Memory B cell (primary cell): ENCODE results near the gene OR5T3.
"Not testable (repeated sequence)": the region's sequence is repeated elsewhere in the genome, so short reads cannot be mapped to it uniquely, and the experiment has no call there.

Source experiments
- ATAC-seq: fragments of 150-1000 bp; cut with Tn5 transposase; 2 replicates; pipeline ENCODE4 v1.10.0; 2021; ENCODE audit warnings: low read depth, mild to moderate bottlenecking, moderate library complexity
- DNase-seq, 2 donors: peaks; one replicate each; pipeline ENCODE4 v3.0.0; 2022; ENCODE audit warnings: low spot score in 2 of 2
- H3K27ac Mint-ChIP-seq: one replicate; pipeline ENCODE4 v1.8.0; 2022; ENCODE audit warnings: mild to moderate bottlenecking, moderate library complexity, mixed read lengths
- H3K27me3 Mint-ChIP-seq: one replicate; pipeline ENCODE4 v1.8.0; 2022; ENCODE audit warnings: mixed read lengths
- H3K36me3 Mint-ChIP-seq: one replicate; pipeline ENCODE4 v1.8.0; 2022; ENCODE audit warnings: mild to moderate bottlenecking, mixed read lengths
- H3K4me1 Mint-ChIP-seq: one replicate; pipeline ENCODE4 v1.8.0; 2022; ENCODE audit warnings: mixed read lengths
- H3K4me3 Mint-ChIP-seq: one replicate; pipeline ENCODE4 v1.8.0; 2022; ENCODE audit warnings: mild to moderate bottlenecking, moderate library complexity, mixed read lengths
- H3K9me3 Mint-ChIP-seq: one replicate; pipeline ENCODE4 v1.8.0; 2022; ENCODE audit warnings: mixed read lengths

The OR5T3 gene

GRCh38 chr11:56251954-56252353, at the start of gene OR5T3:
Gene OR5T3, plus strand, starts transcription at chr11:56252254. Its CDS starts 0 bp downstream, at chr11:56252254.
- DNase-seq = no peak
- no peak within 1 kb of the TSS for H3K27ac Mint-ChIP-seq
- H3K9me3 Mint-ChIP-seq = peaks cover 4% of the 10 kb centered on the region
- ATAC-seq = no peak
- H3K4me3 Mint-ChIP-seq = no peak within 1 kb of the TSS
- H3K27me3 Mint-ChIP-seq = no peaks in the 10 kb centered on the region
- no peaks in the 10 kb centered on the region for H3K36me3 Mint-ChIP-seq
- no peaks in the 10 kb centered on the region for H3K4me1 Mint-ChIP-seq

DNA sequence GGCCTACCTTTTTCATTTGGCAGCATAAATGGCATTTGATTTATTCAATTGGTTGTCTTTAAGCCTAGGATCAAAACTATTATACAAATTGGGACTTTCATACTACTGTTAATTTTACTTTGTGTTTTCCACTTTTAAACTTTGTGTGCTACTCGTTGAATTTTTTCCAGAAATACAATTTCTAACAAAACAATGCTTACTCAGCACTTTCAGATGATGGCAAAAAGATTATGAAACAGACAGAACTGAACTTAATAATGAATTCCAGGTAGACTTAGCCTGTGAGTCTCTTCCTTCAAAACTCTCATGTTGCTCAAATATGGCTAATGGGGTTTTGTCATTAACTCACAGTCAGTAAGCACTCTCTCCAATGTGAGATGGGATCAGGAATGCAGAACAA, 44.3 kb upstream of the OR5T3 start:
- H3K4me1 Mint-ChIP-seq = no peaks in the 10 kb centered on the region
- H3K9me3 Mint-ChIP-seq = peaks cover 4% of the 10 kb centered on the region
- no peak overlapping the region for H3K27ac Mint-ChIP-seq
- DNase-seq (no peak), ATAC-seq (no peak)
- no peaks in the 10 kb centered on the region for H3K36me3 Mint-ChIP-seq
- H3K4me3 Mint-ChIP-seq = no peak overlapping the region
- H3K27me3 Mint-ChIP-seq = no peaks in the 10 kb centered on the region

GRCh38 chr11:56214537-56214936, 37.5 kb upstream of the OR5T3 start:
- DNase-seq (no peak), ATAC-seq (no peak)
- no peaks in the 10 kb centered on the region for H3K27me3 Mint-ChIP-seq
- no peak overlapping the region for H3K27ac Mint-ChIP-seq
- H3K4me3 Mint-ChIP-seq = no peak overlapping the region
- H3K4me1 Mint-ChIP-seq = no peaks in the 10 kb centered on the region
- peaks cover 14% of the 10 kb centered on the region for H3K9me3 Mint-ChIP-seq
- H3K36me3 Mint-ChIP-seq = no peaks in the 10 kb centered on the region

DNA sequence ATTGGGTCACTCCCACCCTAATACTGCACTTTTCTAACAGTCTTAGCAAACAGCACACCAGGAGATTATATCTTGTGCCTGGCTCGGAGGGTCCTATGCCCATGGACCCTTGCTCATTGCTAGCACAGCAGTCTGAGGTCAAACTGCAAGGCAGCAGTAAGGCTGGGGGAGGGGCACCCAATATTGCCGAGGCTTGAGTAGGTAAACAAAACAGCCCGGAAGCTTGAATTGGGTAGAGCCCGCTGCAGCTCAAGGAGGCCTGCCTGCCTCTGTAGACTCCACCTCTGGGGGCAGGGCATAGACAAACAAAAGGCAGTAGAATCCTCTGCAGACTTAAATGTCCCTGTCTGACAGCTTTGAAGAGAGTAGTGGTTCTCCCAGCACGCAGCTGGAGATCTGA, 32.3 kb upstream of the OR5T3 start:
- peaks cover 12% of the 10 kb centered on the region for H3K9me3 Mint-ChIP-seq
- H3K27me3 Mint-ChIP-seq, H3K4me3 Mint-ChIP-seq, H3K27ac Mint-ChIP-seq, H3K36me3 Mint-ChIP-seq, H3K4me1 Mint-ChIP-seq, DNase-seq, ATAC-seq: not testable (repeated sequence)

GRCh38 chr11:56234155-56234554, 17.9 kb upstream of the OR5T3 start, which contains the start of gene OR5T2:
Gene OR5T2, minus strand, starts transcription at chr11:56234255. Its CDS starts 1,193 bp downstream, at chr11:56233062.
- ATAC-seq = no peak
- Mint-ChIP-seq H3K4me3 (no peak within 1 kb of the TSS), H3K27me3 (no peaks in the 10 kb centered on the region), H3K9me3 (peaks cover 7% of the 10 kb centered on the region), H3K36me3 (no peaks in the 10 kb centered on the region), H3K4me1 (no peaks in the 10 kb centered on the region), H3K27ac (no peak within 1 kb of the TSS)
- DNase-seq = no peak

DNA sequence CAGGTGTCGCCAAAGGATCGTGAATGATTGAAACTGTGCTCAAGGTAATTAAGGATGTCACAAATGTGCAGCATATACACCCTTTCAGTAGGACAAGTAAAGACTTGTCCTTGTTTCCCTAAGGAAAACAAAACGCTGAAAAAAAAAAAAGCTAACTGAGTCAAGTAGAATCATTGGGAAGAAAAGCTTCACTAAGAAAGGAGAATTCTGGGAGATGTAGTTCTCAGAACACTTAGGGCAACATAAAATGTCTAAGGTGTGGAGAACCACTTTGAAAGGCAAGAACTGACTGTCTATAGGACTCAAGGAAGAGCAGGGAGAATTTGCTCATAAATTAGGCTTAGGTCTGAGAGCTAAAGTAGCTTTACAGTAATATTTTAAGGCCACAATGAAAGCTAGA, 19.0 kb downstream of the OR5T3 start:
- Mint-ChIP-seq H3K4me1 (no peaks in the 10 kb centered on the region), H3K27ac (no peak overlapping the region), H3K9me3 (peaks cover 10% of the 10 kb centered on the region), H3K27me3 (no peaks in the 10 kb centered on the region), H3K36me3 (no peaks in the 10 kb centered on the region), H3K4me3 (no peak overlapping the region)
- ATAC-seq (no peak), DNase-seq (no peak)

DNA sequence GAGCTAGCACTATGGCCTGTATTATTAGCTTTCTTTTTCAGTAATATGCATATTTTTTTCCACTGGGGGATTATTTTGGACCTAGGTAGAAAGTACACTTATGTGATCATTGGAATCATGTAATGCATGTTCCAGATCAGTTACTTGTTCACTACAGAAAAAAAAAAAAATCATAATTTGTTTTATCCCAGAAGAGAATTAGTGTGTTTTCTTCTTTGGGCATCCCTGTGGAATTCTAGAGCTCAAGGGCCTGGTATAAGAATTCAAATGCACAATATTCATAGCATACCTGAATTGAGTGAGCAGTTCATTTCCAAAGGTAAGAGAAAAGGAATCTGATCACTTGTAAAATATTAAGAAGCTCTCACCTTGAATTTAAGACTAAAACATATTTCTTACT, 21.8 kb downstream of the OR5T3 start, which contains the start of gene OR5T1:
Gene OR5T1 (plus strand): TSS at position 301 of the 400 bp plus-strand sequence. CDS start 1,485 bp downstream, outside the sequence.
- H3K4me3 Mint-ChIP-seq = no peak within 1 kb of the TSS
- no peak within 1 kb of the TSS for H3K27ac Mint-ChIP-seq
- H3K36me3 Mint-ChIP-seq = no peaks in the 10 kb centered on the region
- H3K4me1 Mint-ChIP-seq = no peaks in the 10 kb centered on the region
- H3K9me3 Mint-ChIP-seq = peaks cover 11% of the 10 kb centered on the region
- H3K27me3 Mint-ChIP-seq = no peaks in the 10 kb centered on the region
- DNase-seq = no peak
- no peak for ATAC-seq

DNA sequence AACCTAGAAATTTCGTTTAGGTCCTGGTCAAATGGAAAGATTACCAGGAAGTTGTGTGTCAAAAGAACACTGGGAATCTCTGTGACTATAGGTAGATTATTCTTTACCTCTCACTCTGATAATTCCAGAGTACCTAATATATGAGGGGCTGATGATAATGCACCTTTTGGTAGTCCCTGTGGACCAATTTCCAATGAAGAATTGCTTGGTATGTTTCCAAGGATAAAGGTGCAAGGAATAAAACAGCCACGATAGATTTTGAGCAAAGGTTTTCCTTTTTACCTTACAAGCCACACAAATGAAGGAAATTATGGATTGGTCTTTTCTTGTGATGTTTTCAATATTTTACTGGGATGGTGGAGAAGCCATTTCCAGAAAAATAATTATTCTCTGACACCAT, 40.1 kb downstream of the OR5T3 start, which contains the start of gene OR8H1:
Gene OR8H1 (minus strand): TSS at position 101 of the 400 bp plus-strand sequence. CDS start 1,192 bp downstream, outside the sequence.
- no peak within 1 kb of the TSS for H3K4me3 Mint-ChIP-seq
- ATAC-seq (no peak), DNase-seq (no peak)
- no peaks in the 10 kb centered on the region for H3K4me1 Mint-ChIP-seq
- no peak within 1 kb of the TSS for H3K27ac Mint-ChIP-seq
- H3K36me3 Mint-ChIP-seq = no peaks in the 10 kb centered on the region
- no peaks in the 10 kb centered on the region for H3K27me3 Mint-ChIP-seq
- H3K9me3 Mint-ChIP-seq = peaks cover 8% of the 10 kb centered on the region

DNA sequence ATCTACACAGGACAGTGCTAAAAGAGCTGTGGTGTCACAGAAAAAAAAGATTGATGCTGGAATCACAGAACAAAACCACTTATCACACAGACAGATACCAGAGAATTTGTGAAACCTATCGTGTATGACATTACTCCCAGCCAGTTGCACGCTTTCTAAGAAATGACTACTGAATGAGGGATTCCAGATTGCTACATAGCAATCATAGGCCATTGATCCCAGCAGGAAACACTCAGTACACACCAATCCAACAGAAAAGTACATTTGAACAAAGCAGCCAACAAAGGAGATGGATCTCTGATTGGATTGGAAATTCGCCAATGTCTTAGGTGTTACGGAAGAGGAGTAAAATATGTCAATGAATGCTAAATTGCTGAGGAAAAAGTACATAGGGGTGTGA, 44.8 kb downstream of the OR5T3 start:
- Mint-ChIP-seq H3K4me1 (no peaks in the 10 kb centered on the region), H3K36me3 (no peaks in the 10 kb centered on the region), H3K9me3 (peaks cover 6% of the 10 kb centered on the region), H3K27me3 (no peaks in the 10 kb centered on the region), H3K27ac (no peak overlapping the region), H3K4me3 (no peak overlapping the region)
- ATAC-seq (no peak), DNase-seq (no peak)
